Measurements from ENCODE around the gene KRT1. TPM values are rescaled to one million over a fixed set of nuclear protein-coding genes. Genes with fewer than 3 reads are reported as not detected.
A peak's percentile ranks its signal among the peaks of the same experiment; 100 is the strongest.

The KRT1 gene
- total and polyA plus RNA-seq, 2 experiments from 2014 or later = 0.13 TPM; not detected in 1

GRCh38 chr12:52699373-52699772 is 19.2 kb upstream of the KRT1 start:
- WGBS (ENCODE audit: low lambda C conversion rate, missing lambda C conversion rate) = 86% methylated on average over 2 of the region's 2 CpGs
- H3K36me3 ChIP-seq (replicated peaks; ENCODE audit: insufficient read depth, low read depth) = no peaks in the 10 kb centered on the region
- DNase-seq (ENCODE audit: low spot score) = no peak
- no peaks in the 10 kb centered on the region for H3K9me3 ChIP-seq (ENCODE audit: low read depth)
- H4K20me1 ChIP-seq (ENCODE audit: insufficient read depth, poor library complexity, severe bottlenecking) = no peaks in the 10 kb centered on the region
- no peak for TF ChIP-seq EZH2phosphoT487 (IDR thresholded peaks at IDR 0.05; ENCODE audit: low read depth, severe bottlenecking, unreplicated experiment)
- H3K4me1 ChIP-seq (ENCODE audit: insufficient read depth) = no peaks in the 10 kb centered on the region
- H3K9me2 ChIP-seq (replicated peaks; ENCODE audit: insufficient read depth) = no peaks in the 10 kb centered on the region
- H3K4me2 ChIP-seq = no peak overlapping the region
- H2AFZ ChIP-seq = no peak overlapping the region
- H3K27me3 ChIP-seq = peaks cover 19% of the 10 kb centered on the region
- H3K27ac ChIP-seq = no peak overlapping the region
- H3K79me2 ChIP-seq = no peaks in the 10 kb centered on the region
- no peak overlapping the region for H3K4me3 ChIP-seq

DNA sequence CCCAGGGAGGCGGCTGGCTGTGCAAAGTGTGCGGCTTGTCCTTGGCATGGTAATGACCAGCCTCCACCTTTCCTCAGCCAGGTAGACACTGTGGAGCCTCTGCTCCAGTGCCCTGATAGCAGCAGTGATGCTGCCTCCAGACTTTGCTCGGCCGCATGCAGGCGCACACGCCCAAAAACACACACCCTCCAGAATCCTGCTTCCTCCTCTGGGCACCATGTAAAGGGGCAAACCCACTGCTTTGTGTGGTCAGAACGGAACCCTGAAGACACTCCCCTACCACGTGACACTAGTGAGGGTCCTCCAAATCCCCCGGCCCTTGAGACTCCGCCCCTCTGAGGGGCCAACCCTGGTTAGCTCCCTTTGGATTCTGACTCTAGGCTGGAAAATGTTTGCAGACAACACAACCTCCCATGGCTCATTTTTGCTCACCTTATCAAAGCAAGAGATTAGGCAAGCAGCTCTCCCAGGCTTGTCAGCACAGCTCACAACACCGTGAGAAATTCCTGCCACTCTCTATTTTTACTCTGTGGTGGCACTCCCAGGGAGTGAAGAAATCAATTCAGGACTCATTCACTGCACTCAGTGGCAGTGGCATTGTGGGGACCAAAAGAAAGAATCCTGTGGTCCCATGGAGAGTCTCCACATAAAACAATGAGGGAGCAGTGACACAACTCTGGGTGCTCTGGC is 18.6 kb upstream of the KRT1 start:
- peak; percentile 32 for DNase-seq (ENCODE audit: low spot score)
- H3K9me2 ChIP-seq (replicated peaks; ENCODE audit: insufficient read depth) = no peaks in the 10 kb centered on the region
- H3K27ac ChIP-seq = no peak overlapping the region
- H3K27me3 ChIP-seq = peaks cover 18% of the 10 kb centered on the region
- no peaks in the 10 kb centered on the region for H4K20me1 ChIP-seq (ENCODE audit: insufficient read depth, poor library complexity, severe bottlenecking)
- WGBS (ENCODE audit: low lambda C conversion rate, missing lambda C conversion rate) = 49% methylated on average over 11 of the region's 11 CpGs
- no peaks in the 10 kb centered on the region for H3K9me3 ChIP-seq (ENCODE audit: low read depth)
- H3K4me1 ChIP-seq (ENCODE audit: insufficient read depth) = no peaks in the 10 kb centered on the region
- no peaks in the 10 kb centered on the region for H3K36me3 ChIP-seq (replicated peaks; ENCODE audit: insufficient read depth, low read depth)
- no peak overlapping the region for H2AFZ ChIP-seq
- H3K79me2 ChIP-seq = no peaks in the 10 kb centered on the region
- no peak overlapping the region for H3K4me3 ChIP-seq
- H3K4me2 ChIP-seq = no peak overlapping the region
- no peak for TF ChIP-seq EZH2 (IDR thresholded peaks at IDR 0.05; ENCODE audit: borderline replicate concordance)
- TF ChIP-seq EZH2phosphoT487 (IDR thresholded peaks at IDR 0.05; ENCODE audit: low read depth, severe bottlenecking, unreplicated experiment) = no peak
- TF ChIP-seq, protein P1, sequence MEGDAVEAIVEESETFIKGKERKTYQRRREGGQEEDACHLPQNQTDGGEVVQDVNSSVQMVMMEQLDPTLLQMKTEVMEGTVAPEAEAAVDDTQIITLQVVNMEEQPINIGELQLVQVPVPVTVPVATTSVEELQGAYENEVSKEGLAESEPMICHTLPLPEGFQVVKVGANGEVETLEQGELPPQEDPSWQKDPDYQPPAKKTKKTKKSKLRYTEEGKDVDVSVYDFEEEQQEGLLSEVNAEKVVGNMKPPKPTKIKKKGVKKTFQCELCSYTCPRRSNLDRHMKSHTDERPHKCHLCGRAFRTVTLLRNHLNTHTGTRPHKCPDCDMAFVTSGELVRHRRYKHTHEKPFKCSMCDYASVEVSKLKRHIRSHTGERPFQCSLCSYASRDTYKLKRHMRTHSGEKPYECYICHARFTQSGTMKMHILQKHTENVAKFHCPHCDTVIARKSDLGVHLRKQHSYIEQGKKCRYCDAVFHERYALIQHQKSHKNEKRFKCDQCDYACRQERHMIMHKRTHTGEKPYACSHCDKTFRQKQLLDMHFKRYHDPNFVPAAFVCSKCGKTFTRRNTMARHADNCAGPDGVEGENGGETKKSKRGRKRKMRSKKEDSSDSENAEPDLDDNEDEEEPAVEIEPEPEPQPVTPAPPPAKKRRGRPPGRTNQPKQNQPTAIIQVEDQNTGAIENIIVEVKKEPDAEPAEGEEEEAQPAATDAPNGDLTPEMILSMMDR (IDR thresholded peaks at IDR 0.05; ENCODE audit: poor library complexity) = no peak

DNA sequence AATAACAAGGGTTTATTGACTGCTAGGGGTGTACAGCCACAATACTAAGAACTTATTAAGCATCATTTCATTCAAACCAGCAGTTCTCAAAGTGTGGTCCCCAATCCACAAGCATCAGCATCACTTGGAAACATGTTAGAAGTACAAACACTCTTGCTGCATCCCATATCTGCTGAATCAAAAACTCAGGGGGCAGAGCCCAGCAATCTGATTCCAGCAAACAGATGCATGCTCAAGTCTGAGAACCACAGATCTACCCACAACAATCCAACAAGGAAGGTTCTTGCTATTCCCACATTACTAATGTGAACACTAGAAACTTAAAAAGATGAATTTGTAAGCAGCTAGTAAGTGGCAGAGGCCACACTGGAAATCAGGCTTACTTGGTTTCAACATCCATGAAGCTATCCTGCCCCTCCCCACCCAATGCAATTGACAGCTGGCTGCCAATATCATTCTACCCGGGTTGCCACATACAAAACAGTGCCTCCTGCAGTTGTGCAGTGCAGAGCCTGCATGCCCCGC is 16.9 kb upstream of the KRT1 start:
- Histone ChIP-seq H3K79me2 (no peaks in the 10 kb centered on the region), H3K36me3 (replicated peaks; ENCODE audit: insufficient read depth, low read depth) (no peaks in the 10 kb centered on the region), H3K27me3 (peaks cover 32% of the 10 kb centered on the region), H3K4me3 (no peak overlapping the region), H3K27ac (no peak overlapping the region), H4K20me1 (ENCODE audit: insufficient read depth, poor library complexity, severe bottlenecking) (no peaks in the 10 kb centered on the region), H3K4me1 (ENCODE audit: insufficient read depth) (no peaks in the 10 kb centered on the region), H3K9me3 (ENCODE audit: low read depth) (no peaks in the 10 kb centered on the region), H3K4me2 (no peak overlapping the region), H3K9me2 (replicated peaks; ENCODE audit: insufficient read depth) (no peaks in the 10 kb centered on the region), H2AFZ (no peak overlapping the region)
- DNase-seq (ENCODE audit: low spot score) = no peak
- WGBS (ENCODE audit: low lambda C conversion rate, missing lambda C conversion rate) = 96% methylated on average over 2 of the region's 2 CpGs
- TF ChIP-seq, protein P1 (IDR thresholded peaks at IDR 0.05; ENCODE audit: poor library complexity) = no peak
- no peak for TF ChIP-seq EZH2phosphoT487 (IDR thresholded peaks at IDR 0.05; ENCODE audit: low read depth, severe bottlenecking, unreplicated experiment)
- TF ChIP-seq EZH2 (IDR thresholded peaks at IDR 0.05; ENCODE audit: borderline replicate concordance) = no peak

- DNase-seq (ENCODE audit: low spot score) = no peak
- H3K4me1 ChIP-seq (ENCODE audit: insufficient read depth) = no peaks in the 10 kb centered on the region
- peaks cover 37% of the 10 kb centered on the region for H3K27me3 ChIP-seq
- TF ChIP-seq EZH2phosphoT487 (IDR thresholded peaks at IDR 0.05; ENCODE audit: low read depth, severe bottlenecking, unreplicated experiment) = no peak
- TF ChIP-seq EZH2 (IDR thresholded peaks at IDR 0.05; ENCODE audit: borderline replicate concordance) = no peak
- TF ChIP-seq, protein P1 (IDR thresholded peaks at IDR 0.05; ENCODE audit: poor library complexity) = no peak
- H4K20me1 ChIP-seq (ENCODE audit: insufficient read depth, poor library complexity, severe bottlenecking) = no peaks in the 10 kb centered on the region
- H3K9me3 ChIP-seq (ENCODE audit: low read depth) = no peaks in the 10 kb centered on the region
- H3K27ac ChIP-seq = no peak overlapping the region
- no peaks in the 10 kb centered on the region for H3K36me3 ChIP-seq (replicated peaks; ENCODE audit: insufficient read depth, low read depth)
- no peaks in the 10 kb centered on the region for H3K79me2 ChIP-seq
- 84% methylated on average over 3 of the region's 3 CpGs for WGBS (ENCODE audit: low lambda C conversion rate, missing lambda C conversion rate)
- no peak overlapping the region for H3K4me3 ChIP-seq
- no peak overlapping the region for H3K4me2 ChIP-seq
- no peak overlapping the region for H2AFZ ChIP-seq
- H3K9me2 ChIP-seq (replicated peaks; ENCODE audit: insufficient read depth) = no peaks in the 10 kb centered on the region
Measured at GRCh38 chr12:52696588-52696987, 16.4 kb upstream of the KRT1 start.
